Suppressor macrophage (primary cell): ENCODE results near the gene PMS1.
A peak's percentile ranks its signal among the peaks of the same experiment; 100 is the strongest.
"Not testable (repeated sequence)": the region's sequence is repeated elsewhere in the genome, so short reads cannot be mapped to it uniquely, and the experiment has no call there.

ENCODE experiments used
- DNase-seq, 4 experiments: peaks; one replicate each; pipeline ENCODE4 v3.0.0-alpha.2; 2020 to 2022
- total RNA-seq, 17 experiments: gene quantifications; one replicate each; lab custom pipeline; 2026; ENCODE audit warnings: mixed read lengths in 6 of 17, inconsistent platforms in 3 of 17; lab: John Stamatoyannopoulos, UW

PMS1 gene
- total RNA-seq: 2.0 to 30.1 (median 16.5) reads per million in 17 experiments

DNA sequence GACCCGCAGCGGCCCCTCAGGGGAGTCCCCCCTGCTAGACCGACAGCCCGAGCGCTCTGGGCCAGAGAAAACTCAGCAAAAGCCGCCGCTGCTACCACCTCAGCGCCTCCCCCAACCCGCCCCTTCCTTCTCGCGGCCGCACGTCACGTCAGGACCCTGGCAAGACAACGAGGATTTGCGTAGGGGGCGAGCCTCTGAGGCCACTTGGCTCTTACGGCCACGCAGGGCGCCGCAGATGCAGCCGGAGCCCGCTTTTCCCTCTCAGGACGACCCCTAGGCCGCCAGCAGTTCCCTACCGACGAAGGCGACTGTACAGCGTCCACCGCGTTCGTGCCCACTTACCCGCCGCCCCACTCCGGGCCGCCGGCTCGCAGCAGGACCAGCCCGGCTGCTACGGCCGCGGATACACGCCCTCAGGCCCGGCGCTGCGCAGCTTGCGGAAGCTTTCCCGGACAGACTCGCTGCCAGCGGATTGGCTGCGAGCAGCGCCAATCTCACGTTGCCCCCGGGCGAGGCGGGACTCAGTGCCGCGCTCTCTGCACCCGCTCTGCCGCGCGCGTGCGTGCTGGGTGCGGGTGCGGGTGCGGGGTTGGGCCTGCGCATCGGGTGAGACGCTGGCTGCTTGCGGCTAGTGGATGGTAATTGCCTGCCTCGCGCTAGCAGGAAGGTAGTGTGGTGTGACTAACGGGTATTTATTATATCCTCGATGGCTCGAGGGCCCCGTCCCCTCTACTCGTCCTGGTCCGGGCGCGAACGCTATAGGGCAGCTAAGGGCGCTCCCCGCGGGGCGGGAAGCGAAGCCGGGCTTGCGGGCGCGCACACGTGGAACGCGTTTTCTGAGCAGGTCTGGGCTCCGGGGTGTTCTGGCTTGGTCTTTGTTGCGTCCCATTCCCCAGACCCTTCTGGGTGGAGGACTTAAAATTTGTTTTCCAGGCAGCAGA, at the start of gene PMS1, which contains the start of gene ORMDL1:
PMS1 (plus strand) TSS at position 524 of the 941 bp plus-strand sequence. CDS start 7,360 bp downstream, outside the sequence.
ORMDL1 (minus strand) TSS at position 413 of the 941 bp plus-strand sequence. CDS start 1,744 bp downstream, outside the sequence.
- DNase-seq: peak; percentile 97 to 99 (median 98)

DNA sequence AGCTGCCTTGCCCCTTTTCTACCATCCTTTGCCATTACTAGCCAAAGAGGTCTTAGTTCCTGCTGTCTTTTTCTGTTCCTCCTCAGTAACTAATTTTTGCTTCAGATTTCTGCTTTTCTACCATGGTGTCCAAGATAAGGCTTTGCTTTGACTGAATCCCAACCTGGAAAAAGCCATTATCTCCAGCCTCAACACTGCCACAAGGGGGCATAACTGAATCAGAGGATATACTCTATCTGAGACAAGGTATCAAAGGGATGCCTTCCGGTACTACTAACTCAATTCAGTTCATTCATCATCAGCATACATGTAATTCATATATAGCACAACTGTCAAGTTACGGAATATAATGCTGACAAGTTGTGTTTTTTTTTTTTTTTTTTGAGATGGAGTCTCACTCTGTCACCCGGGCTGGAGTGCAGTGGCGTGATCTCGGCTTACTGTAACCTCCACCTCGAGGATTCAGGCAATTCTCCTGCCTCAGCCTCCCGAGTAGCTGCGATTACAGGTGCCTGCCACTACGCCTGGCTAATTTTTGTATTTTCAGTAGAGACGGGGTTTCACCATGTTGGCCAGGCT, 33.1 kb upstream of the PMS1 start:
- peak; percentile 52 to 63 (median 60) for DNase-seq

DNA sequence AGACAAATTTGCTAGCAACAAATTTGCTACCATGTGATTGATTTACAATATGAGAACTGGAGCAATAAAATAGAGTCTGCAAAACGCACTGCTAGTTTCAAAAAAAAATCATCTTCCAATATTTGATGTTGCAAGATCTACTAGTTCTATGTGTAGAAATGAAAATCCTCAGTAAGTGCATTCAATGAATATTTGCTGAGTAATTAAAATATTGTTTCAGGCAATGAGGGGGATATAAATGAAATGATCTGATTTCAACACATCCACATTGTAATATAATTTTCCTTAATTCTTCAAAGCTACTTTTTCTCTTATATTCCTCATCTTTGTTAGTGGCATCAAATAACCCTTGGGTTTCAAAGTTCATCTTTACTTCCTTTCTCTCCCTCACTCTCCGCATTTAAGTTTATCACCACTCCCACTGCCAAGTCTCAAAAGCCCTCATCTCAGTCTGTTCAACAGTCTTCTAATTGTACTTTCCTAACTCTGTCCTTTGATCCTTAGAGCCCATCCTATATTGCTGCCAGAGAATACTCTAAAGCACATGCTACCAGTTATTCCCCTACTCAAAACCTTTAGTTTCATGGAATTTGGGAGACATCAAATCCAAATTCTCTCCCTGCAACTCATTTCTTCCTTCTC, 27.8 kb upstream of the PMS1 start:
- DNase-seq: no peak

DNA sequence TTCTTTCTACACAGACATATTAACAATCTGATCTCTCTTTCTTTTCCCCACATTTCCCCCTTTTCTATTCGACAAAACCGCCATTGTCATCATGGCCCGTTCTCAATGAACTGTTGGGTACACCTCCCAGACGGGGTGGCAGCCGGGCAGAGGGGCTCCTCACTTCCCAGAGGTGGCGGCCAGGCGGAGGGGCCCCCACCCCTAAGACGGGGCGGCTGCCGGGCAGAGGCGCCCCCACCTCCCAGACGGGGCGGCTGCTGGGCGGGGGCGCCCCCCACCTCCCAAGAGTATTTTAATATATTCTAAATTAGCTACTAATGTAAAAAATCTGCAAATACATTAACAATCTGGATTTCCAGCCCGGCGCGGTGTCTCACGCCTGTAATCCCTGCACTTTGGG, 24.1 kb upstream of the PMS1 start:
- DNase-seq: not testable (repeated sequence)

DNA sequence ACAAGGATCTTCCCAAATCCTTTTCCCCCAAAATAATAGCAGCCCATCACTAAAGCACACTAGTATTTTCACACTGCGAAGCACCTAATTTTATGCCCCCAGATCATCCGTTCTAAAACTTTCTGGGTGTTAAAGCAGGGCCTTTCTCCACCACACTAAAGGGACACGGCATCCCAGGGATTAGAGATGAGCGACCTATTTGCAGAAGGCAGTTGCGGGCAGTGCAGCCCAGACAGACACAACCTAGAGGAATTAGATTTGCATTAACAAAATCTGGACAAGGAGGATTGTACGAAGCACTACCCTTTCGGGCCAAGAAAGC, 22.1 kb upstream of the PMS1 start:
- DNase-seq: no peak

DNA sequence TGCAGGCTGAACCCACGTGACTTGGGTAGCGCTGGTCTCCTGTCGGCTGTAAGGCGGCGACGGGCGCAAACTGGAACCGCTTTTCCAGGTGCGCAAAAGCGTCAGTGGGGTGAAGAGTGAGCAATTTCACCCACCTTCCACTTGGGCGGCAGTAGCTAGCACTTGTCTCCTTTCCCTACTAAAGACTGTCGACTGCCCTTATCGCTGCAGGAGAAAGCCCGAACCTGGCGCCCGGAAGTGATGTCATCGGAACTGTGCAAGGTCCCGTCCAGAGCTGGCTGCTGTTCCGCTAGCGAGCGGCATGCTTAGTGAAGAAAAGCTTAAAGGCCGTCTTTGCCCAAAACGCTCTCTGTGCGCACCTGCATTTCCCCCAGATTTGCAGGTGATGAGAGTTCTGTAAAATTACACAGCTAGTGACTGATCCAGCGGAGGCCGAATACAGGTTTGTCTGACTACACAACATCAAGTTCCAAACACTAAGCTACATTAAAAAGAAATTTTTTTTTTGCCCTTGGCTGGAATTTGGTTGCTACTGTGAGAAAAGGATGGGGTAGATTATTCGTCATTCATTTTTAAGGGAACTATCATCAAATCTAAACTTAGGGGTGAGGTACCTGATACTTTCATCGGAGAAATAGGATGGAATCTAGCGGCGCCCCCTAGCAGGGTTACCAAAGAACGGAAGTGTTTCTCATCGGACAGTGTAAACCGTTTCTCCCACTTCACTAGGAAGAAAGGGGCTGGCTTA, 21.5 kb upstream of the PMS1 start, which contains the start of gene OSGEPL1:
OSGEPL1 (minus strand) TSS at position 242 of the 748 bp plus-strand sequence. CDS start 1,152 bp downstream, outside the sequence.
- DNase-seq: peak; percentile 90 to 94 (median 92)

DNA sequence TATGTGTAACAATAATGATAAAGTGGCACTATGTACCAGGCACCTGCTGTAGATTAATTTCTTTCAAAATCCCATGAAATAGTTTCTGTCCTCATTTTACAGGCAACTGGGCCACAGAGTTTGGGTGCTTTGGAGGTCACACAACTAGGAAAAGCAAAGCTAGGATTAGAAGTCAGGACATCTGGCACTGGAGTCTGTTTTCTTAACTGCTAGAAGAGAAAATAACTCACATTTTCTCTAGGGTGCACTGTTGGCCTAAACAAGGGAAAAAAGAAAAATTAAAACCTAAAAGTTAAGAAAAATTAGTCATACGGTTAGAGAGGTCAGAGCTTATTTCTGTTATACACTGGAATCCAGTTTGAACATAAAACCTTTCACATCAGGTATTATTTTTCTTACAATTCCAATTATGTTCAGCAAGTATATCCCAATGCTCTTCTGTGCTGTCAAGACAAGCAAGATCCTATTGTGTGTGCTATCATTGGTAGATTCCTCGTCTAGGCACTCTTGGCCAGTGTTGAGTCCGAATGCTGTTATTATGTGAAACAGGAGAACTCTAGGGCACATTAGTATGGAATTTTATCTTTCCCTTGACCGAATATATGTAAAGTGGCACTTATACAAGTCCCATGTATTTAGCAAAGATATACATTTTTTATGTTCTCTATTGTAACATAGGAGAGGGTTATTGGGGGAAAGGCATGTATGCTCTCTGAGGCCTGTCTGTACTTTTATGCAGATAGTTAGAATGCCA, 20.2 kb upstream of the PMS1 start:
- peak in 1 of 4 experiments; percentile 2 for DNase-seq

DNA sequence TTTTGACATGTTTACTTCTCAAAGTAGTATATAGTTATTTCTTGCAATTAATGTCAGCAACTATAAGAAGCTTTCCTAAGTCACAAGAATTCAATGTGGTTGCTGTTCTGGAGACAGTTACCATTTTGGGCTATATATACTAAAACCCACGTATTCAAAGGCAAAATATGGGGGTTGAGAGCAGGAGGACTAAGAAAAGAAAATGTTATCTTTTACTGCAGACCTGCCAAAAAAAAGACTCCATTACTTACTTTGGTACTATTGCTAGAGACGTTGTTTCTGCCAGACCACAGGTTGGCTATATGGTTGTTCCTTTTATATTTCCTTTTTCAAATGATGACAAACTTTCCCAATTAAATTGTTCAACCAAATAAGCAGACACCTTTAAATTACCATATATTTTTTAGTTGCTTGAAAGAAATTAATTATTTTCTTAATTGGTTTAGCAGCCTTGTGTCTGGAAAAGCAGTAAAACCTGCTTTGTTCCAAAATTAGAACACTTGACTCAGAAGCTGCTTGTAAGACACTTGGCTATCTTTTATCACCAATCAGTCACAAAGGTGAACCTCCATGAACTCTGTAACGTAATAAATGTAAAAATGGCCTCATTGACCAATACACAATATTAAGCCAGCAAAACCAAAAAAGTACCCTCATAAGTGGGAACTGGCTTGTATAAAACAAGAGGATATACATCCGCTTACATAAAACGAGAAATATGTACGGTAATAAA, 13.5 kb upstream of the PMS1 start:
- DNase-seq: no peak

DNA sequence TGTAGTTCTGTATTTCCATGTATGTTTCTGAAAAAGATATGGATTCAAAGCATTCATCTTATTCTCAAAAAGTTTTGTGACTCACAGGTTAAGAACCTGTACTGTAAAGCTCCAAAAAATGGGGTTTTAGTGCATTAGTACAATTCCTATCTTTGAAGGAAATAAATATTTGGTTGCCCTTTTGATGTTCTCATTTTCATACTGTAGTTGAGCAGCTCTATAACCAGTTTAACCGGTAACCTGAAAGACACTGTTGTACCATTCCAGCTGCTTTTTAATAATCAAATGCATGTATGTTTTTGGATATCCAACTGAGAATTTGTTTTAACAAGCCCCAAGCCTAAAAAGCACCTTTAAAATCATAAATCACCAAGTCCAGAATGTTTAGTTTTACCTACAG, 12.0 kb upstream of the PMS1 start:
- no peak for DNase-seq

DNA sequence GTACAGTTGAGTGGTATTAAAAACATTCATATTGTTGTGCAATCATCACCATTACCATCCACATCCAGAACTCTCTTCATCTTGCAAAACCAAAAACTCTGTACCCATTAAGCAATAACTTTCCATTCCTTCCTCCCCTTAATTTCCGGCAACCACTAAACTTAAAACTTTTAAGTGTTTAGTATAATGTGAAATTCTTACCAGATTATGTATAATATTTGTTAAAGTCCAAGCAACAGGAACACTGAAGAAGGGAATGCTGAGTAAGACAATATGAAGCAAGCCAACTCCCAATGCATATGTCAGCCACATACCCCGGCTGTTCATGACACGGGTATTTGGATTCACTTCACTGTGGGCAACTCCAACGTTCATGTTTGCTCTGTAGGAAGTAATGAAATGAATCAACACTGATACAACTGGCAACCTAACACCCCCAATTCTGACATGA, 2.0 kb upstream of the PMS1 start:
- DNase-seq: peak; percentile 23 to 64 (median 49)

DNA sequence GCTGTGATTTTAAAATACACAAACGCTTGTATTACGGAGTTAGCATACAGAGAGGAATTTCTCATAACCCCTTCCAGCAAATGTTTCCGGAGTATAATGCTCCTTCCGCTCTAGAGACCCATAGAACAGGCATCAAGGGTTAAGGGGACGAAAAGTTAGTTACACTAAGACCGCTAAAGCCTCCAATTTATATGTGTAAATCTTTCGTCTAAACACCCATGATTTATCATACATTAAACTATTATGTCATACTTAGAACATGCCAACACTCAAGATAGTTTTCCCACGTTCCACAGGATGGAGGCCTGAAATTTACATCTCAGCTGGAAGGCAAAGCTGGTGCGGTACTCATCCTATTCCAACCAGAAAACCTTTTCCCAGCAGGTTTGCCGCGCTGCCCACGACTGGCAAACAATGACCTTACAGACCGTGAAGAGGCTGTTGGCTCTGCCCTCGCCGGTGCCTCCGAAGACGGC, 761 bp upstream of the PMS1 start:
- DNase-seq: peak in 3 of 4 experiments; percentile 19 to 52 (median 42)

DNA sequence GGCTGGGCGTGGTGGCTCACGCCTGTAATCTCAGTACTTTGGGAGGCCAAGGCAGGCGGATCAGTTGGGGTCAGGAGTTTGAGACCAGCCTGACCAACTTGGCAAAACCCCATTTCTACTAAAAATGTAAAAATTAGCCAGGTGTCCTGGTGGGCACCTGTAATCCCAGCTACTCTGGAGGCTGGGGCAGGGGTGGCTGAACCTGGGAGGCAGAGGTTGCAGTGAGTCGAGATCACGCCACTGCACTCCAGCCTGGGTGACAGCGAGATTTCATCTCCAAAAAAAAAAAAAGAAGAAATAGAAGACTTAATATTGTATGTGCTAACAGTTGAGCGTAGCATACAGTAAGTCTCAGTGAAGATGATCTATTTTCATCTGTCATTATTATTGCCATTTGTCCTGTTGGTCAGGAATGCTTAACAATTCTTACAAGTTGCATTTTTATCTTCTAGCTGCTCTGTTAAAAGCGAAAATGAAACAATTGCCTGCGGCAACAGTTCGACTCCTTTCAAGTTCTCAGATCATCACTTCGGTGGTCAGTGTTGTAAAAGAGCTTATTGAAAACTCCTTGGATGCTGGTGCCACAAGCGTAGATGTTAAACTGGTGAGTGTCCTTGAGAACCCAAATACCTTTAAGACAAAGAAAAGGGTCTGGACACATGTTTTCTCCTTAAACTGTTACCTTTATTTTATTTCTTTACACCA, 7.2 kb downstream of the PMS1 start:
- DNase-seq: no peak

DNA sequence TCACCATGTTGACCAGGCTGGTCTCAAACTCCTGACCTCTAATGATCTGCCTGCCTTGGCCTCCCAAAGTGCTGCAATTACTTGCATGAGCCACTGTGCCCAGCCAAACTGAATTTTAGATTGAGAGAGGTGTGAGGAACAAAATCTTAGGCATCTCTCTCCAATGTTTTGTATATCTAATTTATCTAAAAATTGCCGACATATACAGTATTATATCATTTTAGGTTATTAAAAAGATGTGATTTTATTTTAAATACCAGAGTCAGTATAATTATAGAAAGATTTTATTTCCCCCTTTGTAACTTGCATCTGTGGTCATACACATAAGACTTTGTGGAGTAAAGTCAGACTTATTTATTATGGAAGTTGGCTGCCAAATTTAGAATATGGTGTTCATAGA, 10.1 kb downstream of the PMS1 start:
- no peak for DNase-seq

DNA sequence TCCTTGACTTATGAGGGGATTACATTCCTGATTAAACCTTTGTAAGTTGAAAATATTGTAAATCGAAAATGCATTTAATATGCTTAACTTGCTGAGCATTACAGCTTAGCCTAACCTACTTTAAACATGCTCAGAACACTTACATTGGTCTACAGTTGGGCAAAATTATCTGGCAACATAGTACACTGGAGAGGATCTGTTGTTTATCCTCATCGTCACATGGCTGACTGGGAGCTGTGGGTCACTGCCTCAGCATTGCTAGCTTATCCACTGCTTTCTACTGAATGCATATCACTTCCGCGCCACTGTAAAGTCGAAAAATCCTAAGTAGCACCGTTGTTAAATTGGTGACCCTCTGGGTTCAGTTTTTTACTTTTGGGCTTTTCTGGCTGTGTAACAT, 13.7 kb downstream of the PMS1 start:
- DNase-seq: no peak

DNA sequence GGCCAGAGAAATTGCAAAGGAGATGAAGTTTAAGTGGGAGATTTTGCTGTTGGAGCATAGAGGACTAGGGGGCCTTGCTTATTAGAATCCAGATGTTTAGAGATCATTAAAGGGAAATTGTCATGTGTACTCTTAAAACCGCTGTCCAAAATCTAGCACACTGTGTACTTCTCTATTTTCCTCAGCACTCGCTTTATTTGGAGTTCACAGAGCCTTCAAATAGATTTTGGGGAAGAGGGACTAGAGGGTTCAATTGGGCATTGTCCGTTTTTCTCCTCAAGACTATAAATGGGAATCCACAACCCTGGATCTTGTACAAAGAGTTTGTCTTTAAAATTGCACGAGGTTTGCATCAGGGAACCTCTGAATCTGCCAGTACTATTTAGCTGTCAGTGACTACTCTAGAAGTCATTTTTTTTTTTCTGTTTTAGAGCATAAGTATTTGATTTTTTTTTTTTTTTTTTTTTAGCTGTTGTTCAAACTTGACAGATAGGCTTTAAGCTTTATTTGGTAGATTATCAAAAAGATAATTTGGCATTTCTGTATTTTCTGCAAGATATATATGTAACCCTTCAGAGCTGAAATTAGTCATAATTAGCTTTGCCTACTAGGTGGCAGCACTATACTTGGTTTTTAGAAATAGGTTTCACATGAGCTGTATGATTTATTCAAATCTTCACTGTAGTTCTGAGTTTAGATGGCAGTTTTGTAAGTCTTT, 14.2 kb downstream of the PMS1 start:
- peak; percentile 10 to 55 (median 34) for DNase-seq

DNA sequence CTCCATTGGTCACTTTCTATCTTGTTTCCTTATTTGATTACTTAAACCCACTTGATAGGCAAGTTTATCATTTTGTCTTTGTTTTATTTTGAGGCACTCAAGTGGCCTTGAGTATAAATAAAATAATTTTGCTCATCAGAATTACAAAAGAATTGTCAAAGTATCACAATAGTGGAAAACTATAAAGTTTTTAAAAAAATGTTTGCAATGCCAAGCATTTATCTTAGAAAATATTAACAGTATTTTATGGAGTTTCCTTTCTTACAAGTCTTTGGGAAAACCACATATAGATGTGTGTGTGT, 14.7 kb downstream of the PMS1 start:
- no peak for DNase-seq

DNA sequence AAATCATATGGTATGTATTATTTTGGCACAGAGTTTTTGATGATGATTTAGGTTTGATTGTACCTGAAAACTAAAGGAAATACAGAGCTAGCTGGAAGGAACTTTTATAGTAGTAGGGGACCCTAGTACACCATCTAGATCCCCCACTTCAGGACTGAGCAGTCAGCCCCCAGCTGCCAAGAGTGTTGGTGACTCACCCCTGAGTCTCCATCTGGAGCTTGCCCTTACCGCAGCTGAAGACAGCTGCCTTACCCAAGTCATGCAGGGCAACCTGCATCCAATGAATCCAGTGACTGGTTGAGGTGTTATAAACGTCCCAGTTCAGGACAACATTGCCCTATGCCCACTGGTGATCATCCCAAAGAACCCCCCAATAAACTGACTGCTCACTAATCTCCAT, 15.3 kb downstream of the PMS1 start:
- no peak for DNase-seq

DNA sequence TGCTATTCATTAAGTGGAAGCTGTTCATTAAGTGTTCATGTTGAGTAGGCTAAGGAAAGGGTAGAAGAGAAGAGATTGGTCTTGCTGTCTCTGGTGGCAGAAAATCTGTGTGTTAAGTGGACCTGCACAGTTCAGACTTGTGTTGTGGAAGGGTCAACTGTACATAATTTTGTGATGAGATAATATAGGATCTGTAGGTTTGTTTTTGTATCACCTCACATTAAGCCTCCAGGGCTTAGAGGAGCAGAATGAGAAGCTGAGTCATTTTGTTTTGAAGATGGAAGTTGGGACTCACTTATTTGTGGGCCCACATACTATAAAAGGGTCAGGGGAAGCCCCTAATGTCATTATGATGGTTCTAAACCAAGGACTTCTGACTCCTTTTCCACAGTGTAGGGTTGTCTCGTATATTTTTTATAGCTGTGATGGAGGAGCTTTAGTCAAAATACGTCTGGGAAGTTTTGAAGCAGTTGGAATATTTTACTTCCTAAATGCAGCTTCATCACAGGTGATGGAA, 18.2 kb downstream of the PMS1 start:
- DNase-seq: no peak

DNA sequence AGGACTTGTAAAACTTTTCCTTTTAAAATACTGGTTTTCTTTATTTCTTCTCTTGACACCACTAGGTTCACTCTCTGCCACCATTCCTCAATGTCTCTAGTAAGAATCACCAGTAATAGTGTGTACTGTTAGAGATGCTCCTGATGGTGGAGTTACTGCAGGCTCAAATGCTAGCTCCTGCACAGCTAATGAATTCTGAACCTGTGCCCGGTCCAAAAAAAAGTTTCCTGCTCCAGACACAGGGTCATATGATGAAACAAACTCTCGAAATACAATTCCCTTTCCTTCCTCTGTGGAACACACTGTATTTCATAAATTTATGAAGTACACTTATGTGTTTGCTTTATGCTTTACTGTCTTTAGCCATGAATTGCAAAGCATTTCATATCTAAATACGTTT, 19.2 kb downstream of the PMS1 start:
- no peak for DNase-seq
